ENCODE data around the gene CCDC121.

The CCDC121 gene

DNA sequence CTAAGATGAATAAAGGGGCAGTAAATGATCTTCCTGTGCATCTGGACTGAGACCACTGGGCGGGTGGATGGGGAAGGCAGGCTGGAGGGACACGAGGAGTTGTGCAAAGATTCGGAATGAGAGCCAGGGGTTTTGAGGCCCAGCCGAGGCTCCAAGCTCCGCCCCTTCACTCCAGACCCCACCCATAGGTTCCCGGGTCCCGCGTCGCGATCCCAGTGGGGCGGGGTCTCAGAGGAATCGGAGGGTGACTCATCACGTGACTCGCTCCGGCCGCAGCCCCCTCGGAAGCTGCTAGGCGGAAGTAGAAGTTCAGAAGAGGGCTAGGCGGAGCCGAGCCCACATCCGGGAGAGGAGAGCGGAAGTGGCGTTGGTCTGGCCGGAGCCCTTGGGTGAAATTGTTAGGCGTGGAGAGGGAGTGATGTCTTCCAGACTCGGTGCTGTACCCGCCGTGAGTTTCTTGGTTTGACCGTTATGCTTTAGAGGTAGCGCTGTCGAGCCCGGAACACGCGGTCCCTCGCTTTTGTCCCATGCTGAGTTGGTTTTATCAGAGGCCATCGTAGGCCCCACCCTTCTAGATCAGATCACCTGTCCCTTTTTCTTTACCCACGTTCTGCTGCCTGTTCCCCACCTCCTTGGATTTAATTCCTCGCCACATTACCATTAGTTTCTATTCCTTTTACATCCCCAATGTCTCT, 46.0 kb downstream of the CCDC121 start, which contains the start of gene ZNF512 (continued):
- peak; percentile 73 for TF ChIP-seq ZNF423 (tag by site-specific recombination; IDR thresholded peaks at IDR 0.05)
- TF ChIP-seq ZBTB20 (tag by site-specific recombination; IDR thresholded peaks at IDR 0.05): peak; percentile 23; the same call in 1 of the 2 replicates
- TF ChIP-seq ZBTB17 (tag by site-specific recombination; IDR thresholded peaks at IDR 0.05): peak; percentile 76
- no peak for TF ChIP-seq ZNF555 (tag by site-specific recombination; conservative IDR thresholded peaks at IDR 0.05)
- no peak for TF ChIP-seq ZNF274 (IDR thresholded peaks at IDR 0.05; ENCODE audit: low read length)
- no peak for TF ChIP-seq ZNF274 (tag by site-specific recombination; IDR thresholded peaks at IDR 0.05; ENCODE audit: borderline replicate concordance)
- TF ChIP-seq ZNF174 (tag by site-specific recombination; IDR thresholded peaks at IDR 0.05): no peak
- TF ChIP-seq ZNF146 (tag by site-specific recombination; IDR thresholded peaks at IDR 0.05): no peak
- TF ChIP-seq HOXA7 (CRISPR knock-in tag; IDR thresholded peaks at IDR 0.05; ENCODE audit: borderline replicate concordance): no peak
- TF ChIP-seq SP2 (tag by site-specific recombination; IDR thresholded peaks at IDR 0.05): peak; percentile 88
- no peak for TF ChIP-seq ZBTB21 (tag by site-specific recombination; IDR thresholded peaks at IDR 0.05)

GRCh38 chr2:27582129-27582694, 46.6 kb downstream of the CCDC121 start:
- Histone ChIP-seq H3K4me3 (ENCODE audit: low read depth, low read length) (peak overlapping the region; percentile 25; the same call in 1 of the 2 replicates), H3K36me3 (ENCODE audit: control insufficient read depth in 2 of 2, insufficient read depth in 1 of 2, low read length in 2 of 2) (no peaks in the 10 kb centered on the region; a peak in 1 of 3 replicates), H3K27ac (ENCODE audit: extremely low read depth, low read depth, low read length) (peak overlapping the region; percentile 55), H3K9me3 (ENCODE audit: control insufficient read depth, insufficient read depth, low read depth, low read length) (no peaks in the 10 kb centered on the region), H3K4me1 (ENCODE audit: control insufficient read depth, insufficient read depth, low read length) (peaks cover 8% of the 10 kb centered on the region)
- ChIA-PET POLR2A (interaction anchor here (0.6 to 1.5 kb wide), 6 partner anchors 8 to 260 kb away, joined by 3 to 7 read pairs (median 4); partner anchors contain the start of genes NRBP1, PPM1G, SLC4A1AP and SUPT7L), CTCF (interaction anchor here (0.8 kb wide), 1 partner anchor 213 kb away, joined by 3 read pairs; no protein-coding TSS in a partner anchor)
- no peak for TF ChIP-seq ZBTB26 (tag by site-specific recombination; optimal IDR thresholded peaks at IDR 0.05)
- TF ChIP-seq ZNF391 (tag by site-specific recombination; IDR thresholded peaks at IDR 0.05; ENCODE audit: borderline replicate concordance, low read depth): no peak
- TF ChIP-seq ZNF433 (tag by site-specific recombination; IDR thresholded peaks at IDR 0.05; ENCODE audit: low read depth): no peak
- no peak for TF ChIP-seq SCRT2 (tag by site-specific recombination; IDR thresholded peaks at IDR 0.05)
- TF ChIP-seq PRDM10 (tag by site-specific recombination; IDR thresholded peaks at IDR 0.05): peak; percentile 78
- no peak for TF ChIP-seq ZNF266 (tag by site-specific recombination; IDR thresholded peaks at IDR 0.05; ENCODE audit: low read depth)

GRCh38 chr2:27581417-27582128, 47.2 kb downstream of the CCDC121 start:
- H3K9me3 ChIP-seq (ENCODE audit: control insufficient read depth, insufficient read depth, low read depth, low read length): no peaks in the 10 kb centered on the region
- ChIA-PET POLR2A (no interaction called here), CTCF (no interaction called here)
- TF ChIP-seq, protein P1, sequence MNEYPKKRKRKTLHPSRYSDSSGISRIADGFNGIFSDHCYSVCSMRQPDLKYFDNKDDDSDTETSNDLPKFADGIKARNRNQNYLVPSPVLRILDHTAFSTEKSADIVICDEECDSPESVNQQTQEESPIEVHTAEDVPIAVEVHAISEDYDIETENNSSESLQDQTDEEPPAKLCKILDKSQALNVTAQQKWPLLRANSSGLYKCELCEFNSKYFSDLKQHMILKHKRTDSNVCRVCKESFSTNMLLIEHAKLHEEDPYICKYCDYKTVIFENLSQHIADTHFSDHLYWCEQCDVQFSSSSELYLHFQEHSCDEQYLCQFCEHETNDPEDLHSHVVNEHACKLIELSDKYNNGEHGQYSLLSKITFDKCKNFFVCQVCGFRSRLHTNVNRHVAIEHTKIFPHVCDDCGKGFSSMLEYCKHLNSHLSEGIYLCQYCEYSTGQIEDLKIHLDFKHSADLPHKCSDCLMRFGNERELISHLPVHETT (tag by site-specific recombination; IDR thresholded peaks at IDR 0.05): no peak
- TF ChIP-seq YY2 (tag by site-specific recombination; IDR thresholded peaks at IDR 0.05): 0 out of 2 replicates have a peak, but pooled peaks have one; percentile 28
- H3K36me3 ChIP-seq (ENCODE audit: control insufficient read depth in 2 of 2, insufficient read depth in 1 of 2, low read length in 2 of 2): no peaks in the 10 kb centered on the region
- H3K4me3 ChIP-seq (ENCODE audit: low read depth, low read length): no peak overlapping the region
- H3K4me1 ChIP-seq (ENCODE audit: control insufficient read depth, insufficient read depth, low read length): peaks cover 8% of the 10 kb centered on the region
- H3K27ac ChIP-seq (ENCODE audit: extremely low read depth, low read depth, low read length): no peak overlapping the region
